ENCODE measurements around the gene SEPTIN5. TPM values are rescaled to one million over a fixed set of nuclear protein-coding genes. Genes with fewer than 3 reads are reported as not detected.
A peak's percentile ranks its signal among the peaks of the same experiment; 100 is the strongest.

The SEPTIN5 gene
- total RNA-seq, 1 donor from 2014 or later, result 22.5 TPM

DNA sequence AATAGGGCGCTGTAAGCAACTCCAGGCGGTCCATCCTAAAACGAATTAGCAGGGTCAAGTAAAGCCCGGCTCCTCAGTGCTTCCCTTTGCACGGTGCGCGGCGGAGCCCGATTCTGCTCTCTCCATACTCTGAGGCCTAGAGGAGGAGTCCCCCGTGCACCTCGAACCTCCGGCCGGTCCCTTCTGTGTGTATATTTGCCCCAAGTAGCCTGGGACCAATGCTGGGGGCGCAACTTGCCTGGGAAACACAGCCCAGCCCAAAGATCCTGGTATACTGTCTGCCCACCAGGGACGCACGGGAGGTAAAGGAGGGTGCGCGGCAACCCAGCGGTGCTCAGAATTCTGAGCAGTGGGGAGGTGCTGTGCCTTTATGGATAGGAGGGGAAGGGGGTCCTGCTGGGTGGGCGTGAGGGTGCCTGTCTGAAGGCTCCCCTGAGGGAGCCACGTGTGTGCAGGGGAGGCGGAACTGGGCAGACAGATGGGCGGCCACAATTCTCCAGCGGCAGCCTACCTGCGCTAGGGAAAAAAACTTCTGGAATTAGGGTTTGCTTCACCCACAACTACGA, 41.5 kb downstream of the SEPTIN5 start:
- intact Hi-C loops (cut with DNase I), result no loop called here
- DNase-seq (ENCODE audit: low spot score), result no peak
- ATAC-seq, result no peak

DNA sequence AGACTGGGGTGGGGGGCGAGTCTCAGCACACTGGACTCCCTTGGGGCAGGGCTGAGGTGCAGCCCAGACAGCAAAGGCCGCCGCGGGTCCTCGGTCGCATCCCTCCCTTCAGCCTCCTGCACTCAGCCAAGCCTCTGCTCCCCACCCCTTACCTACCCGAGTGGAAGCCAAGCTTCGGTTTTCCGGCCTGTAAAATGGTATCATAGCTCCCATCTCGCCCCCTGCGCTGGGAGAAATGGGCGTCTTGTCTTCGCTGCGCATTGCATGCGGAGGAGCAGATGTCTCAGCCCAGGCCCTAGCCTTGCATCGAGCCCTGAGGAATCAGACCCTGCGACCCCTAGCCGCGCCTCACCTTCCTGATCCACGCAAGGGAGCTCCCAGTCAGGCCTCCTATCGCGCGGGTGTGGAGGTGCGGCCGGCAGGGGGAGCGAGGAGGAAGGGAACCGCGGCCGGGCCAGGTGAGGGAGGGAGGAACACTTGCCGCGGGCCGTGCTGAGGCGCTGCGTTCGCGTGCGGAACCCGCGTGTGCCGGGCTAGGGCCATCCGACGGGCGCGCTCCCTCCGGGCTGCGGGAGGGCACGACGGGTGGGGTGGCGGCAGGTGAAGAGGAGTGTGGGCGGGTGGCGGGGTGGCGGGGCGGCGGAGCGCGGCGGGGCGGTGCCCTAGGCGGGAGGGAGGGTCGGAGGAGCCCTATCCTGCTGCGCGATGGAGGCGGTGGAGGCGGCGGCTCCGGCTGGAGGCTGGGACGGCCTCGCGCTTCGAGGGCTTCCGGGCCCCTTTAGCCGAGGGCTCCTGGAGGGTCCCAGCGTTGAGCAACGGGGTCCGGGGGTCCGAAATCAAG, 42.2 kb downstream of the SEPTIN5 start:
- ATAC-seq (peak; percentile 32), DNase-seq (ENCODE audit: low spot score) (no peak)
- intact Hi-C loops (cut with DNase I), result no loop called here

DNA sequence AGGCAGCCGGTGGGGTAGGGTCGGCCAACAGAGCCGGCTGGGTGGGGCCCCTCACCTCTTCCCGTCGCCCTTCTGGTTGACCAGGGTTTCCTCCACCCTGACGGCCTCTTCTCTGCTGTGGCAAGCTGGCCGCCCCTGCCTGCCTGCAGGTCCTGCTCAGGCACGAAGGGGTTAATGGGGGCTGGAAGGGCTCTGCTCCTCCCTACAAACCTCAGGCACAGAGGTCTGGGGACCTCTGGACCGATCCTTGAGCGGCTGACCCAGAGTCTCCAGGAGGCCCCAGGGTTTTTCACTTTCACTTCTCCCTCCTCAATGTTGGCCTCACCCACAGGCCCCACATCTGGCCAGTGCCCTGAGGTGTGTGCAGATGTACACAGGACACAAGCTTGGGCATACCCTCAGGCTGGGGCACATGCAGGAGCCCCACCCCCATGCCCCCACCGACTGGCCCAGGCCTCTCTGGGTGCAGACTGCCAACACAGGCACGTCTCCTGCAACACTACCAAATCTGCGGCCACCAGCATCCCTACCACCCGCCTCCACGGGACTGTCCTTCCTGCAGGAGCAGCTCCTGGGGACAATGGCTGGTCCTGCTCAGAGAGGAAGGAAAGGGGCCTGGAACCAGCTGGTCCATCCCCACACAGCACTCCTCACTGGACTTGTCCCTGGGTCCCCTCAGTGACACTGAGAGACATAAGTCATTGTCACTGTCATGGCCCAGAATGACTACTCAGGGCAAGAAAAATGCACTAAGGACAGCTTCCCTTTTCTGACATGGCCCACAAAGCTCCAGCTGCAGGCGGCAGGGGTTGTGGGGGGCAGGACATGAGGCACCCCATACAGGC, 43.1 kb downstream of the SEPTIN5 start:
- intact Hi-C loops (cut with DNase I), result no loop called here
- DNase-seq (ENCODE audit: low spot score) (no peak), ATAC-seq (no peak)

DNA sequence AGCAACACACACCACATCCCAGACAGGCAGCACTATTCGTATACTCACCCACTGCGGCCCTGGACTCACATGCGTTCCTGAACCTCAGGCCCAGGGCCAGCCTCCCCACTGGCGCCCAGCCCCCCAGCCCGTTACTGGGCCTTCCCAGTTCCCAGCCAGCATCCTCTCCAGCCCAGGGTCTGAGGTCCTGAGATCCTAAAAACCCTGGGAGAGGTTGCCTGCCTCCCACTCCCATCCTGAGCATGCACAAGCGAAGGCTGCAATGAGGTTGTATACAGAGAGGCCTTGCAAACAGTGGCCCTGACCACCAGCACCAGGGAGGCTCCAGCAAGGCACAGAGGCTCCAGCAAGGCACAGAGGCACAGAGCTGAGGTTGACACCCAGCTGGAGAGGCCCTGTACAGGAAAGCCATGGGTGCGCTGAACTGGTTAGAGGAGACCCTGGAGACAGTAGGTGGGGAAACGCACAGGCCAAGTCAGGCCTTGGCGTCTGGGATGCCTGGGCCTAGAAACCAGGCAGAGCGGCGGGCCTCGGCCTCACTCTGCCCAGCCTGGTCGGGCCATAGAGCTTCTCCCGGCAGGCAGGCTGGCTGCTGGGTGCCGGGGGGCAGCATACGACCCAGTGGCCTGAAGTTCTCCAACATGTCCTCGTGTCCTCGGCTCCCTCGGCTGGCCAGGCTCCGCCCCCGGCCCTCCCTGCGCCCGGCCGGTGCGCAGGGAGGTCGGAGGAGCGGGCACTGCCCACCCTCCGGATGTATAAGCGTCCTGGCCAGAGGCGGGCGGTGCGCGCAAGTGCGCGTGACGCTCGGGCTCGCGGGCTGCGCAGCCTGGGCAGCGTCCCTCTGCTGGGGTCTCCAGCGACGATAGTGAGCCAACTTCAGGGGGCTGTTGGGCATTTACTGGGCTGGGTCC, 43.9 kb downstream of the SEPTIN5 start:
- ATAC-seq, result no peak
- no peak for DNase-seq (ENCODE audit: low spot score)
- intact Hi-C loops (cut with DNase I), result no loop called here

DNA sequence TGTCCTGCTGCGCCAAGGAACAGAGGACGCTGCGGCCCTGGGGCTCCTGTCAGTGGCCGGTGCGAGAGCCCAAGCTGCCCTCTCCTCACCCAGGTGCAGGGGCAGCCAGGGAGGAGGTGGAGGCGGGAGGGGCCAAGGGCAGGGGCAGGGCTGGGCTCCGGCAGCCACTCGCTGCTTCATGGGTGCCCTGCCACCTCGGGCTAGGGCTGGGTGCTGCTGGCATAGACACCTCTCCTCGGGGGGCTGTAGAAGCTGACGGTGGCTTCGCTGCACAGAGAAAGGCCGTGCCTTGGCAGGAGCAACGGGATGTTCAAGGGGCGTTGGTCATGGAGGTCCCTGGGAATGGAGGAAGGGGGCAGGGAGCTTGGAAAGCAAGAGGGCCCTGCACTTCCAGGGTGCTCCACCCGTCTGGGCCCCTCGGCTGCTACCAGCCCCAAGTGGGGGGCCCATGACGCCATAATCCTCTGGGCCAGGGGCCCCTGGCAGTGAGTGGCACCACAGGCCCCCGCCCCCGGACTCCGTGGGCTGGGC, 44.7 kb downstream of the SEPTIN5 start:
- DNase-seq (ENCODE audit: low spot score) (no peak), ATAC-seq (no peak)
- intact Hi-C loops (cut with DNase I), result no loop called here

DNA sequence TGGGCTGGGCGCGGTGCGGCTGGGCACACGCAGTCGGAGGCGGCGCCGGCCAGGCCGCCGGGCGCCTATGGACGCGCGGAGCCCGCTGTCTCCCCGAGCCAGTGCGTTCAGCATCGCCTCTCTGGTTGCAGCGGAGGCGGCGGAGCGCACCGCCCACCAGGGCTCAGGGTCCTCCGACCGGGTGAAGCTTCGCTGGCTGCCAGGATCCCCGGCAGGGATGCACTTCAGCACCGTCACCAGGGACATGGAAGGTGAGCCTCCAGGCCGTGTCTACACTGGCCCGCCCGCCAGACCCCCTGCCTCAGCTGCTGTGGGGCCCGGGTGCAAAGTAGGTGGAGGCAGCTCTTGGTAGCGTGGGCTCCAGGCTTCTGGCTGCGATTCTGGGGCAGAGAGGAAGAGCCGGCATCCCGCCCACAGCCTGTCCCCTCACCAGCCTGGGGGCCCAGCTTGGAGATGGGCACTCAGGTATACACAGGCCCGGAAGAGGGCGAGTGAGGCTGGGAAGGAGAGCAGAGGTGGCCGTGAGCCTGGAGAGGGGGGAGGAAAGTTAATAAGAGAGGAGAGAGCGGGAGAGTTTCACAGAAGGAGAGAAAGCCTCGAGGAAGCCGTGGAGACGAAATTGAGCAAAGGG, 45.2 kb downstream of the SEPTIN5 start:
- intact Hi-C loops (cut with DNase I), result no loop called here
- ATAC-seq (no peak), DNase-seq (ENCODE audit: low spot score) (no peak)

DNA sequence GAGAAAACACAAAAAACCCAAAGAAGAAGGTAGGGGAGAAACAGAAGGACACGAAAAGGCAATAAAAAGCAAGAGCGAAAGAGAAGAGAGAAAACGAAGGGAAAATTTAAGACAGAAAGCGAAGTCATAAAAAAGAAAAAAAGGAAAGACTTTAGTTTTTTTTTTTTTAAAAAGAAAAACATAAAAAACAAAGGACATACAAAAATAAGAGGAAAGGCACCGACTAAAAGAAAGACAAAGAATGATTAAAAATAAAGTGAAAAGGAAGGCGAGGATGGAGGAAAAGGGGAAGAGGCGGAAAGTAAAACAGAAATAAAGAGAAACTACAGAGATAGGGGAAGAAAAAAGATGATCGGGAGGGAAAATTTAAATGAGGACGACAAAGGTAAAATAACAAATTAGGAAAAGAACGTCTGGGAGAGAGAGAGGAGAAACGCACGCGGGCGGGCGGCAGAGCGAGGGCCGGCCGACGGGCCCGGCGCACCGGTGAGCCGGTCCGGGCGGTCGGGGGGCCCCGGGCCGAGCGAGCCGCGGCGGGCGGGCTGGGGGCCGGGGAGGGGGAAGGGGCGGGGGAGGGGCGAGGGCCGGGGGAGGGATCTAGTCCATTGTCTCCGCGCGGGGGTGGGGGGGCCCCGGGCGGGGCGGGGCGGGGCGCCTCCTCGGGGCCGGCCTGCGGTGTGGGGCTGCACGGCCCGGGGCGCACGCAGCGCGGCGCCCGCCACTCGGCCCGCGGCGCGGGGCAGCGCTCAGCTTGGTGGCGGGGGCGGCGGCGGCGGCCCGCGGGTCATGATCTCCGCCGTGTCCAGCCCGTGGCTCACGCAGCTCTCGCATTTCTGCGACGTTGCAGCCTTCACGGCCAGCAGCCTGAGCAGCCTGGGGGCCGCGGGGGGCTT, 46.0 kb downstream of the SEPTIN5 start, which contains the start of gene TBX1:
TBX1 (plus strand) TSS at position 721 of the 893 bp plus-strand sequence; CDS start at position 787, 66 bp downstream.
- DNase-seq (ENCODE audit: low spot score) (no peak), ATAC-seq (no peak)
- intact Hi-C loops (cut with DNase I), result no loop called here

DNA sequence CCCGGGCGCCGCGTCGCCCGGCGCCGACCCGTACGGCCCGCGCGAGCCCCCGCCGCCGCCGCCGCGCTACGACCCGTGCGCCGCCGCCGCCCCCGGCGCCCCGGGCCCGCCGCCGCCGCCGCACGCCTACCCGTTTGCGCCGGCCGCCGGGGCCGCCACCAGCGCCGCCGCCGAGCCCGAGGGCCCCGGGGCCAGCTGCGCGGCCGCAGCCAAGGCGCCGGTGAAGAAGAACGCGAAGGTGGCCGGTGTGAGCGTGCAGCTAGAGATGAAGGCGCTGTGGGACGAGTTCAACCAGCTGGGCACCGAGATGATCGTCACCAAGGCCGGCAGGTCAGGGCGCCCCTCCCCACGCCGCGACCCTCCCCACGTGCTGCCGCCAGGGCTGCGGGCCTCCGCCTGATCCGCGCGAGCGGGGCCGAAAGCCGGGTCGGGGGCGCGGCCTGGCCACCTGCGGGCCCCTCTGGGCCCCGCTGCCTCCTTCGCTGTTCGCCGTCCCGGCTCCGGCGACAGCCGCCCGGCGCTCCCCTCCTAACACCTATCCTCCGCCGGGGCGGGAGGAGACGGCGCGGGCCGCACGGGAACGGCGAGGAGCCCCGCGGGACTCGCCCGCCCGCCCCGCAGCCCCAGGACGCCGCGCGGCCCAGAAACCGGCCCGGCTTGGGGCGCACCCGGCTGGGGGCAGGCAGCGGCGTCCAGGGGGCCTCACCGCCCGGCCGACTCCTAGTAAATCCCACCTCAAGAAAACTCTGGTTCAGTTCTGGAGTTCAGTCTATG, 46.8 kb downstream of the SEPTIN5 start:
- ATAC-seq, result no peak
- no peak for DNase-seq (ENCODE audit: low spot score)
- intact Hi-C loops (cut with DNase I), result no loop called here

DNA sequence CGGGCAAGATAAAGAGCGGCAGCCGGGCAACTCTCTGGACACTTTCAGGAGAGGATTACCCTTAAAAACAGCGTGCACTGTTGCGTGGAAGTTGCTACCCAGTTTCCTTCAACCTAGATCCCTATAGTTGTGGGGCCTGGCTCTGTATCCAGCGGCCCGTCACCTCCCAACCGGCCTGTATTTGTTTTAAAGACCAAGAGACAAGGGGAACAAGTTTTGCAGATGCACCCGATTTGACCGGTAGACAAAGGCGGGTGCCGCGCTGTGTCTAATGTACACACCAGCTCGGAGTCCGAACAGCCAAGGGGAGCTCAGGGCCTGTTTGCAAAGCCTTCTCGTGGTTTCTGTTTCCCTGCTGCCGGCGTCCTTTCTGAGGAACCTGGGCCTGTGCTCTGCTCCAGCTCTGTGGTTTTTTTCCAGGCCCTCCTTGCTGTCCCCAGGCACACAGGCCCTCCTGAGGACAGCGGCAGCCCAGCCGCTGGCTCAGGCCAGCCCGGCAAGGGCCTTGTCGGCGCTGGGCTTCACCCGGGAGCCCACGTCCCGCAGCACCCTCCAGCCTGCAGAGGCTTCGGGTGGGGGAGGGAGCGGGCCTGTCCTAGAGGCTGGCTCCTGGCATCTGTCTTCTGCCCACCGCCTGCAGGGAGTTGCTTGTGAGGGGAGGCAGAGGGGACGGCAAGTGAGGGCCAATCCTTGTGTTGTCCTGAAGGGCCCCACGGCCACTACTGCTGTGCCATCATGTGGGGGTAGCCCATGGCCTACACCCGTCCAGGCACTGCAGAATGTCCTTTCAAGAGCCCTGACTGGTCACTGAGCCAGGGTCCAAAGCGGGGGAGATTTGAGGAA, 47.6 kb downstream of the SEPTIN5 start:
- intact Hi-C loops (cut with DNase I), result no loop called here
- ATAC-seq, result no peak
- no peak for DNase-seq (ENCODE audit: low spot score)

DNA sequence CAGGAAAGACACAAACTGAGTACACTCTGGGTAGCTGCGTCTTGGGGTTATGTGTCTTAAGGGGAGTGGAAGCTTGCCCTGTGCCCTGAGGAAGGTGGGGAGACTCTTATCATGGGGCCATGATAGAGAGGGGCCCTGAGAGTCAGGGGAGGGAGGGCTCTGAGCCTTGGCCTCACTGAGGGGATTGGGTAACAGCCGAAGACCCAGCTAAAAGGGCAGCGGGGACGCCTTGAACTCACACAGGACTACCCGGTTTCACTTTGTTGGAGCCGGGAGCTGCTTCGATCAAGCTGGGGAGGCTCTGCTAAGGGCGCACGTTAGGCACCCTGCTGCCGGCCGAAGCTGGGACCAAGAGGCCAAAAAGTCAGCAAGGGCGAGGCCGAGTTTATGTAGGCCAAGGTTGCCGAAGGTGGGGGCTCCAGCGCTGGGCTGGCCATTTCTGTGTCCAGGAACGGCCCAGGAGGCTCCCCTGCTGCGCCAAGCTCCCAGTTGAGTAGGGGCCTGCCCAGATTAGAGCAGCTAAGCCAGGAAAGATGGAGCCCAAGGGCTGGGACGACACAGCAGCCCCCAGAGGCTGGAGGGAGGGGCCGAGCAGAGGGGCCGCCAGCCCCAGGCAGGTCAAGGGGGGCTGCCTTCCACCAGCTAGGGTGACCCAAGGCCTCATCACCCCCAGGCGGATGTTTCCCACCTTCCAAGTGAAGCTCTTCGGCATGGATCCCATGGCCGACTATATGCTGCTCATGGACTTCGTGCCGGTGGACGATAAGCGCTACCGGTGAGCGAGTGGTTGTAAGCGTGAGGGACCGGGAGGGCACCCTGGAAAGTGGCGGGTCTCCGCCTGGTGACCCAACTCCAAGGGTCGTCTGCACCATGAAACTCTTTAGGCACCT, 48.5 kb downstream of the SEPTIN5 start:
- DNase-seq (ENCODE audit: low spot score) (no peak), ATAC-seq (no peak)
- intact Hi-C loops (cut with DNase I), result no loop called here

DNA sequence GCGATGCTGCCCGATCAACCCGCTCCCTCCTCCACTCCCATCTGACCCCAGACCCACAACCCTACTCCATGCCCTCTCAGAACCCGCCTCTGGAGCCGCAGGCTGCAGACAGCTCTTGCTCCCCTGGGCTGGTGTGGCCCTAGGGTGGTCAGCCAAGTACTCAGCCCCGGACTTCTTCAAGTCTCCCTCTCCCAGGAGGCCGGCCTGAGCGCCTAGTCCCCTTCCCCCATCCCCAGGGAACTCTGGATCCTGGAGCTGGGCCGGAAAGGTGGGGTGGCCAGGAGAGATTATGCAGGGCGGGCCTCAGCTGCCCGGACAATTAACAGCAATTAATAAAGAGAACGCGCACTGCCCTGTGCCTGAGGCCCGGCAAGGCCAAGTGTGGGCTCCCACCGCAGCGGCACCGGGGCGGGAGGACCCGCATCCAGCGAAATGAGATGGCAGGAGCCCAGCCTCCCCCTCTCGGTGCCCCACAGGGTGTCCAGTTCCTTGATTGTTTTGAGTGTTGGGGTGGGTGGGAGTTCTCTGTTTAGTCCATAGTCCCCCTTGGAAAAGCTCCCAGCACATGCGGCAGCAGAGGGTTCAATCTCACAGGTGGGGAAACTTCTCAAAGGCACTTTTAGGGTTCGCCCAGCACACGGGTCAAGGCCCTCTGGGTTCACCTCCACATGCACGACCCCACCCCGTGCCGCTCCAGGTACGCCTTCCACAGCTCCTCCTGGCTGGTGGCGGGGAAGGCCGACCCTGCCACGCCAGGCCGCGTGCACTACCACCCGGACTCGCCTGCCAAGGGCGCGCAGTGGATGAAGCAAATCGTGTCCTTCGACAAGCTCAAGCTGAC, 49.4 kb downstream of the SEPTIN5 start:
- no peak for DNase-seq (ENCODE audit: low spot score)
- intact Hi-C loops (cut with DNase I), result no loop called here
- ATAC-seq, result no peak

DNA sequence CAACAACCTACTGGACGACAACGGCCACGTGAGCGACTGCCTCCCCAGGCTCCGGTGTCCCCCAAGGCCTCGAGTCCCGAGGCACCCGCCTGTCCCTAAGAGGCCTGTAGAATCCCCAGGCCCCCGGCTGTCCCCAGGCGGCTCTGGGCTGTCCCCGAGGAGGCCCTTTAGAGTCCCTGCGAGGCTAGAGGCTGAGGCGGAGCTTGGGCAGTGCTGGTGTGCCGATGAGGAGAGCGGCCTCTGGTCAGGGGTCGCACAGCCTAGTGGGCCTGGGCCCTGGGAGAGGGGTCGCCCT, 49.9 kb downstream of the SEPTIN5 start:
- no peak for DNase-seq (ENCODE audit: low spot score)
- ATAC-seq, result no peak
- intact Hi-C loops (cut with DNase I), result no loop called here

DNA sequence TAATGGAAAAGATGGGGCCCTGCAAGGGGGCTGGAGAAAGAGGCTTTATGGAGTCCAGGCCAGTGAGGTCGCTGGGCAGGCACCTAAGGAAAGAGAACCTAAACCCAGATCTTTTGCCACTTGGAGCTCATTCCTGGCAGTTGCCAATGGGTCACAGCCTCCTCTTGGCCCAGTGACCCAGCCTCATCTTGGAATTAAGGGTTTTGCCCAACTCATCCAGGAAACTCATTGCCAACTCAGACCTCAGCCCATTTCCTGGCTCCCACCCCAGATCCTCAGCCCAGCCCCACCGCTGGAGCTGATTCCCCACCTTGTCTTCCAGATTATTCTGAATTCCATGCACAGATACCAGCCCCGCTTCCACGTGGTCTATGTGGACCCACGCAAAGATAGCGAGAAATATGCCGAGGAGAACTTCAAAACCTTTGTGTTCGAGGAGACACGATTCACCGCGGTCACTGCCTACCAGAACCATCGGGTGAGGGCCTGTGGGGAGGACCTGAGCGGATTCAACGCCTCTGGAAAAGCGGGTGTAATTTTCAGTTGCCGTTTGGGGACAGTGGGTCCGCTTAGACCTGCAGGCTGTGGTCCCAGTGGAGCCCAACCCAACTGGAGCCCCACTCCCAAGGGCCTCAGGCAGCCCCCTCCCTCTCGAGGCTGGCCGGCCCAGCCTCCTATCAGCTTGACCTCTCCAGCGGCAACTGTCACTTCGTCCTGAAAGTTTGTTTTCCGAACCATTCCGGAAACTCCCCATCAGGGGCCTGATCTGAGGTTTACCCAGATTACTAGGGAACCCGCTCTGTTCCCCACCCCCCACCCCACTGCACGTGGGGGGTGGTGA, 50.6 kb downstream of the SEPTIN5 start:
- no peak for ATAC-seq
- intact Hi-C loops (cut with DNase I), result no loop called here
- DNase-seq (ENCODE audit: low spot score), result no peak

Measured in sciatic nerve (tissue), 2 donors.